ENCODE results near the gene TRIM69.
"Not testable (repeated sequence)": the region's sequence is repeated elsewhere in the genome, so short reads cannot be mapped to it uniquely, and the experiment has no call there.

The TRIM69 gene, protein sequence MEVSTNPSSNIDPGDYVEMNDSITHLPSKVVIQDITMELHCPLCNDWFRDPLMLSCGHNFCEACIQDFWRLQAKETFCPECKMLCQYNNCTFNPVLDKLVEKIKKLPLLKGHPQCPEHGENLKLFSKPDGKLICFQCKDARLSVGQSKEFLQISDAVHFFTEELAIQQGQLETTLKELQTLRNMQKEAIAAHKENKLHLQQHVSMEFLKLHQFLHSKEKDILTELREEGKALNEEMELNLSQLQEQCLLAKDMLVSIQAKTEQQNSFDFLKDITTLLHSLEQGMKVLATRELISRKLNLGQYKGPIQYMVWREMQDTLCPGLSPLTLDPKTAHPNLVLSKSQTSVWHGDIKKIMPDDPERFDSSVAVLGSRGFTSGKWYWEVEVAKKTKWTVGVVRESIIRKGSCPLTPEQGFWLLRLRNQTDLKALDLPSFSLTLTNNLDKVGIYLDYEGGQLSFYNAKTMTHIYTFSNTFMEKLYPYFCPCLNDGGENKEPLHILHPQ

DNA sequence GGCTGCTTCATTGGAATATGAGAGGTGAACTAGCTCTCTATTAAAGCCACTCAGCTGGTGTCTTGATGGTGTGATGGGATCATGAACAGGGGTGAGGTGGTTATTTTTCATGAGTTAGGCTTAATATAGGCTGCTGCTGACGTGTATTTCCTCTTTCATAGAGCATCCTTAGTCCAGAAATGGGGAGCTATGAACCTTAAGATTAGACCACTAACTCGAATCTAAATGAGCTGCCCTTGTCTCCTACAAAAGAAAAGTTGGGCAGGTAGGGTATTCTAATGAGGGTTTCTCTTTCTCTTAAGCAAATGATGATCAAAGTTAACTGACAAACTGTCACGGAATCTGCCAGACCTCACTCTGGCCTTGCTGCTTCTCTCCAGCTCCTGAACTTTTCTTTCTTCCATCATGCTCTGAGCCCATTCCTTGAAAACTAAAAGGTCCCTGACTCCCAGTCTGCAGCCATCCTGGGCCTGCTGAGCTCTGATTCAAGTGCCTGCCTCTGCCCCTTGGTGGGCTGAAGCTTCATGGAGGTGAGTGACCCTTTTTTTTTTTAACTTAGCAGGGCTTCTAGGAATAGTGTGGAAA is at the start of gene TRIM69:
Gene TRIM69 (plus strand): TSS at position 348 of the 585 bp plus-strand sequence. CDS start 177 bp downstream, at position 525.
- no peak for DNase-seq (ENCODE audit: low spot score)

DNA sequence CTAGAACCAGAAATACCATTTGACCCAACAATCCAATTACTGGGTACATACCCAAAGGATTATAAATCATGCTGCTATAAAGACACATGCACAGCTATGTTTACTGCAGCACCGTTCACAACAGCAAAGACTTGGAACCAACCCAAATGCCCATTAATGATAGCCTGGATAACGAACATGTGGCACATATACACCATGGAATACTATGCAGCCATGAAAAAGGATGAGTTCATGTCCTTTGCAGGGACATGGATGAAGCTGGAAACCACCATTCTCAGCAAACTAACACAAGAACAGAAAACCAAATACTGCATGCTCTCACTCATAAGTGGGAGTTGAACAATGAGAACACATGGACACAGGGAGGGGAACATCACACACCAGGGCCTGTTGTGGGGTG is 47.0 kb upstream of the TRIM69 start:
- DNase-seq (ENCODE audit: low spot score) = not testable (repeated sequence)

DNA sequence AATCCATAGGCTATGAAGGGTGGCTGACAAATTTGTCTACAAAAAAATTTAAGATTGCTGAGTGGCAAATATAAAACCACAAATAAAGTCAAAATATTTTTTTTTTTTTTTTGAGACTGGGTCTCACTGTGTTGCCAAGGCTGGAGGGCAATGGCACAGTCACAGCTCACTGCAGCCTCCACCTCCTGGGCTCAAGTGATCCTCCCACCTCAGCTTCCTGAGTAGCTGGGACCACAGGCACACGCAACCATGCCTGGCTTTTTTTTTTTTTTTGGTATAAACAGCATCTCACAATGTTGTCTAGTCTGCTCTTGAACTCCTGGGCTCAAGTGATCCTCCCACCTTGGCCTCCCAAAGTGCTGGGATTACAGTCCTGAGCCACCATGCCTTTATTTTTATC is 46.1 kb upstream of the TRIM69 start:
- peak; percentile 46 for DNase-seq (ENCODE audit: low spot score)

DNA sequence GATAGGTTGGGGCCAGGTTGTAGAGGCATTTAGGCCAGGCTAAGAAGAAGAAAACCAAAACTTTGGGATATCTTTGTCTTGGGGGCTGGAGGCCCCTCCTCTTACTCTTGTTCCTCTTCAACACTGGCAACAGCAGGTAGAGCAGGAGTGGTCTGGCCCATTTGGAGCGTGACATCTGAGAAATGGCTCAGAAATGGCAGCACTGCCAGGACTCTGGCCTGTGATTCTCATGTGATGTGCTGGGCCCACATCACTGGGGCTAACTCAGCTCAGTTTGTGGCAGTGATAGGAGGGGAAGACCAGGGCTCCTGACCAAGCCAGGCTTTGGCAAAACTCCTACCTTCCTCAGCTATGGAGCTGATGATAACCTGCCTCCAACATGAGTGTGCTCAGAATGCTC is 43.7 kb upstream of the TRIM69 start:
- DNase-seq (ENCODE audit: low spot score) = no peak

DNA sequence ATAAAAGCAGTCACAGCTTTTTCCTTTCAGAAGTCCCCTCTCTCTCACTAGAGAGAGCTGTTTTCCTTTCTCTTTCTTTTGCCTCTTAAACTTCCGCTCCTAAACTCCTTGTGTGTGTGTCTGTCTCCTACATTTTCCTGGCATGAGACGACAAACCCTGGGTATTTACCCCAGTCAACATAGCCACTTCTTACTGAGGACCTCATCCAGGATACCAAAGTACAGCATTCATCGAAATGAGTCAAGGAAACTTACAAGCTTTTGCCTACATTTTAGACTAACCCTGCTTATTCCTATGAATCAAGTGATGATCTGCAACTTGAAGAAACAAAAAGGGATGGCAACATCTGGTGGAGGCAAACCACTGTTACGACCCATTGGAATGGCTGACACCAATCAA is 41.9 kb upstream of the TRIM69 start:
- DNase-seq (ENCODE audit: low spot score) = no peak

DNA sequence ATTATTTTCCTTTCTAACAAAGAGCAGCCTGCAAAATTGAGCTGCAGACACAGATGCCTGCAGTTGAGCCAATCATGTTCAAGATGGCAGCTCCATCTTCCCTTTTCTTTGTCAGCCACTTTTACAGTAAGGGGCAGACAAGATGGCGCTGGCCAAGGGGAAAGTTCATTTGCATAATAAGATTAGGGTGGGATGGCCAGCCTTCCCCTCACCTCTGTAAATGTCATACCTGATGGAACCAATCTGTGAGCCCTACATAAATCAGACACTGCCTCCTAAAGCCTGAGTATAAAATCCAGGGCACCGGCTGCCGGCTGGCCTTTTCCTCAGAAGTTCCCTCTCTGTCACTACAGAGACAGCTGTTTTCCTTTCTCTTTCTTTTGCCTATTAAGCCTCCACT is 41.0 kb upstream of the TRIM69 start:
- DNase-seq (ENCODE audit: low spot score) = no peak

DNA sequence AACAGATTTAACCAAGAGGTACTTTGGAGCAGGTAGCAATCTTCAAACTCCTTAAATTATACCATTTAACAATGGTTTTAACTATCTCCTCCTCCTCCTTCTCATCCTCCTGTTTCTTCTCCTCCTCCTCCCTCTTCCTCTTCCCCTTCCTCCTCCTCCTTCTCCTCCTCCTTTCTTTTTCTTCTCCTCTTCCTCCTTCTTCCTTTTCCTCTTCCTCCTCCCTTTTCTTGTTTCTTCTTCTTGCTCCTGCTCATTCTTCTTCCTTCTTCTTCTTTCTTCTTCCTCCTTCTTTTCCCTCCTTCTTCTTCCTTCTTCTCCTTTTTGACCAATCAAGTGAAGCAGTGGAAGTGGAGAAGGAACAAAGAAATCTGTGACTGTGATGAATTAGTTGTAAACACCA is 39.3 kb upstream of the TRIM69 start:
- DNase-seq (ENCODE audit: low spot score) = no peak

DNA sequence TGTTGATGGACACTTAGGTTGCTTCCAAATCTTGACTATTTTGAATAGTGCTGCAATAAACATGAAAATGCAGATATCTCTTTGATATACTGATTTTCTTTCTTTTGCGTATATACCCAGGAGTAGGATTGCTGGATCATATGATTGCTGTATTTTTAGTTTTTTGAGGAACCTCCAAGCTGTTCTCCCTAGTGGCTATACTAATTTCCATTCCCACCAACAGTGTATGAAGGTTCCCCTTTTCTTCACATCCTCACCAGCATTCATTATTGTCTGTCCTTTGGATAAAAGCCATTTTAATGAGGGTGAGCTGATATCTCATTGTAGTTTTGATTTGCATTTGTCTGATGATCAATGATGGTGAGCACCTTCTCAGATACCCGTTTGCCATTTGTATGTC is 37.7 kb upstream of the TRIM69 start:
- no peak for DNase-seq (ENCODE audit: low spot score)

DNA sequence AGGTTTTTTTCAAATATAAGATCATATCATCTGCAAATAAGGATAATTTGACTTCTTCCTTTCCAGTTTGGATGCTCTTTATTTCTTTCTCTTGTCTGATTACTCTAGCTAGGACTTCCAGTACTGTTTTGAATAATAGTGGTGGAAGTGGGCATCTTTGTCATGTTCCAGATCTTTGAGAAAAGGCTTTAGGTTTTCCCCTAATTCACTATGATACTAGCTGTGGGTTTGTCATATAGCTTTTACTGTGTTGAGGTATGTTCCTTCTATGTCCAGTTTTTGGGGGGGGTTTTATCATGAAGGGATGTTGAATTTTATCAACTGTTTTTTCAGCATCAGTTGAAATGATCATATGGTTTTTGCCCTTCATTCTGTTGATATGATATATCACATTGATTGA is 35.7 kb upstream of the TRIM69 start:
- not testable (repeated sequence) for DNase-seq (ENCODE audit: low spot score)

DNA sequence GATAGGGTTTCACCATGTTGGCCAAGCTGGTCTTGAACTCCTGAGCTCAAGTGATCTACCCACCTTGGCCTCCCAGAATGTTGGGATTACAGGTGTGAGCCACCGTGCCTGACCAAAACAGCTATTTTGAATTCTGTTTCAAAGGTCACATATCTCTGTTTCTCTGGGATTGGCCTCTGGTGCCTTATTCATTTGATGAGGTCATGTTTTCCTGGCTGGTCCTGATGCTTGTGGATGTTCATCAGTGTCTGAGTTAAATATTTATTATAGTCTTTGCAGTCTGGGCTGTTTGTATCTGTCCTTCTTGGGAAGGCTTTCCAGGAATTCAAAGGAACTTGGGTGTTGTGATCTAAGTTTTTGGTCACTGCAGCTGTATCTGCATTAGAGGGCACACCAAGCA is 30.3 kb upstream of the TRIM69 start:
- DNase-seq (ENCODE audit: low spot score) = no peak

DNA sequence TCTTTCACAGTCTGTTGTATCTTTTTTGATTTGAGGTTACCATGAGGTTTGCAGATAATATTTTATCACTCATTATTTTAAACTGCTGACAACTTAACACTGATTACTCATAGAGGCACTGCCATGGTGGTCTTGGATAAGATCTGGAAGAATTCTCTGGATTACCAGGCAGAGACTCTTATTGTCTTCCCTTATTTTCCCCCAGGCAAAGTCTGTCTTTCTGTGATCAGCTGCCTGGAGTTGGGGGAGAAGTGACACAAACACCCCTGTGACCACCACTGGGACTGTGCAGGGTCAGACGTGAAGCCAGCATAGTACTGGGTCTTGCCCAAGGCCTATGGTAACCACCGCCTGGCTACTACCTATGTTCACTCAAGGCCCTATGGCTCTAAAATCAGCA is 29.9 kb upstream of the TRIM69 start:
- DNase-seq (ENCODE audit: low spot score) = no peak

DNA sequence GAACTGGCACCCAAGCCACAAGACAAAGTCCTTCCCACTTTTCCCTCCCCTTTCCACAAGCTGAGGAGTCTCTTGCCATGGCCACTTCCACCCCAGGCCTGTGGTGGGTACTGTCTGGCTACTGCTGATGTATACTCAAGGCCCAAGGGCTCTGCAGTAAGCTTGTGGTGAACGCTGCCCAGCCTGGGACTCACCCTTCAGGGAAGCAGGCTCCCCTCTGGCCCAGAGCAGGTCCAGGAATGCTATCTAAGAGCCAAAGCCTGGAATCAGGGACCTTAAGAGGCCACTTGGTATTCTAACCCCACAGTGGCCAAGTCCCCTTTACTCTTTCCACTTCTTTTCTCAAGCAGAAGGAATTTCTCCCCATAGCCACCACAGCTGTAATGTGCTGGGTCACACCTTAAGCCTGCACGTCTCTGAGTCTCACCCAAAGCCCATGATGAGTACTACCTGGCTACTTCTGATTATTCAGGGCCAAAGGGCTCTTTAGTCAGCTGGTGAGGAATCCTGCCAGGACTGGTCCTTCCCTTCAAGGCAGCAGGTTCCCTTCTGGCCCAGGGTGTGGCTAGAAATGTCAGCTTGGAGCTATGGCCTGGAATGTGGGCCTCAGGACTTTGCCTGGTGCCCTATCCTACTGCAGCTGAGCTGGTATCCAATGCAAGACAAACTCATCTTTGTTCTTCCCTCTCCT is 29.2 kb upstream of the TRIM69 start:
- DNase-seq (ENCODE audit: low spot score) = no peak

DNA sequence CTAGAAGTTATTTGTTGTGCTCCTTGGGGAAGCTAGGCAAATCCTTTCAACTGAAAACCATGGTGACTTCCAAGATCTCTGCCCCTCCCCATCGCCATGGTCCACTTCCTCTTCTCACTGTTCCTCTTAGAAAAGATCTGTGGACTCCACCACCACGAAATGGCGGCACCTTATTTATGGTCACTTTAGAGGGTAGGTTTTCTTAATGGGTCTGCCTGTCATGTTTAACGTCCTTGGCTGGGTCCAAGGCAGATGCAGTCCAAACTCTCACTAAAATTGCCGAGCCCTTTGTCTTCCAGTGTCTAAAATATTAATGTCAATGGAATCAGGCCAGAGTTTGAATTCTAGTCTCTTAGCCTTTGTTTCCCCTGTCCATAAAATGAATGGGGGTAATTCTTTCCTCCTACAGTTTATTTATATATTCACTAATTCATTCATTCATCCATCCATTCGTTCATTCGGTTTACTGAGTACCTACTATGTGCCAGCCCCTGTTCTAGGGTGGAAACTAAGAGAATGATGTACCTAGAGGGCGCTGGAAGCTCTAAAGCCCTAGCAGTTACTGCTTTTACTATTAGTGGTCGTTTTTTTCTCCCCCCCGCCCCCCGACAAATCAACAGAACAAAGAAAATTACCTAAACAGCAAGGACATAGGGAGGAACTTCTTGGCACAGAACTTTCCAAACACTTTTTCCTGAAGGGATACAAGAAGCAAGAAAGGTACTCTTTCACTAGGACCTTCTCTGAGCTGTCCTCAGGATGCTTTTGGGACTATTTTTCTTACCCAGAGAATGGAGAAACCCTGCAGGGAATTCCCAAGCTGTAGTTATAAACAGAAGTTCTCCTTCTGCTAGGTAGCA is 25.9 kb upstream of the TRIM69 start:
- peak; percentile 61 for DNase-seq (ENCODE audit: low spot score)

DNA sequence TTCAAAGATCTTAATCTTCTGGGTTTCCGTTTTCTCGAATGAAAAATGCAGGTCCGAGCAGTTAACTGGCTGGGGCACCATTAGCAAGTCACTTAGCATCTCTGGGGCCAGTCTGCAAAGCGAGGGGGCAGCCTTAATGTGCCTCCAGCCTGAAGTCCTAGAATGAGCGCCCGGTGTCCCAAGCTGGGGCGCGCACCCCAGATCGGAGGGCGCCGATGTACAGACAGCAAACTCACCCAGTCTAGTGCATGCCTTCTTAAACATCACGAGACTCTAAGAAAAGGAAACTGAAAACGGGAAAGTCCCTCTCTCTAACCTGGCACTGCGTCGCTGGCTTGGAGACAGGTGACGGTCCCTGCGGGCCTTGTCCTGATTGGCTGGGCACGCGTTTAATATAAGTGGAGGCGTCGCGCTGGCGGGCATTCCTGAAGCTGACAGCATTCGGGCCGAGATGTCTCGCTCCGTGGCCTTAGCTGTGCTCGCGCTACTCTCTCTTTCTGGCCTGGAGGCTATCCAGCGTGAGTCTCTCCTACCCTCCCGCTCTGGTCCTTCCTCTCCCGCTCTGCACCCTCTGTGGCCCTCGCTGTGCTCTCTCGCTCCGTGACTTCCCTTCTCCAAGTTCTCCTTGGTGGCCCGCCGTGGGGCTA is 25.1 kb upstream of the TRIM69 start, which contains the start of the genes B2M and PATL2:
Gene B2M (plus strand): TSS at position 422 of the 647 bp plus-strand sequence. CDS start 30 bp downstream, at position 452.
Gene PATL2 (minus strand): TSS at position 228 of the 647 bp plus-strand sequence. CDS start 34,833 bp downstream, outside the sequence.
- peak; percentile 98 for DNase-seq (ENCODE audit: low spot score)

DNA sequence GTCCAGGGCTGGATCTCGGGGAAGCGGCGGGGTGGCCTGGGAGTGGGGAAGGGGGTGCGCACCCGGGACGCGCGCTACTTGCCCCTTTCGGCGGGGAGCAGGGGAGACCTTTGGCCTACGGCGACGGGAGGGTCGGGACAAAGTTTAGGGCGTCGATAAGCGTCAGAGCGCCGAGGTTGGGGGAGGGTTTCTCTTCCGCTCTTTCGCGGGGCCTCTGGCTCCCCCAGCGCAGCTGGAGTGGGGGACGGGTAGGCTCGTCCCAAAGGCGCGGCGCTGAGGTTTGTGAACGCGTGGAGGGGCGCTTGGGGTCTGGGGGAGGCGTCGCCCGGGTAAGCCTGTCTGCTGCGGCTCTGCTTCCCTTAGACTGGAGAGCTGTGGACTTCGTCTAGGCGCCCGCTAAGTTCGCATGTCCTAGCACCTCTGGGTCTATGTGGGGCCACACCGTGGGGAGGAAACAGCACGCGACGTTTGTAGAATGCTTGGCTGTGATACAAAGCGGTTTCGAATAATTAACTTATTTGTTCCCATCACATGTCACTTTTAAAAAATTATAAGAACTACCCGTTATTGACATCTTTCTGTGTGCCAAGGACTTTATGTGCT is 24.5 kb upstream of the TRIM69 start:
- DNase-seq (ENCODE audit: low spot score) = peak; percentile 62

DNA sequence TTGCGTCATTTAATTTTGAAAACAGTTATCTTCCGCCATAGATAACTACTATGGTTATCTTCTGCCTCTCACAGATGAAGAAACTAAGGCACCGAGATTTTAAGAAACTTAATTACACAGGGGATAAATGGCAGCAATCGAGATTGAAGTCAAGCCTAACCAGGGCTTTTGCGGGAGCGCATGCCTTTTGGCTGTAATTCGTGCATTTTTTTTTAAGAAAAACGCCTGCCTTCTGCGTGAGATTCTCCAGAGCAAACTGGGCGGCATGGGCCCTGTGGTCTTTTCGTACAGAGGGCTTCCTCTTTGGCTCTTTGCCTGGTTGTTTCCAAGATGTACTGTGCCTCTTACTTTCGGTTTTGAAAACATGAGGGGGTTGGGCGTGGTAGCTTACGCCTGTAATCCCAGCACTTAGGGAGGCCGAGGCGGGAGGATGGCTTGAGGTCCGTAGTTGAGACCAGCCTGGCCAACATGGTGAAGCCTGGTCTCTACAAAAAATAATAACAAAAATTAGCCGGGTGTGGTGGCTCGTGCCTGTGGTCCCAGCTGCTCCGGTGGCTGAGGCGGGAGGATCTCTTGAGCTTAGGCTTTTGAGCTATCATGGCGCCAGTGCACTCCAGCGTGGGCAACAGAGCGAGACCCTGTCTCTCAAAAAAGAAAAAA is 23.9 kb upstream of the TRIM69 start:
- peak; percentile 79 for DNase-seq (ENCODE audit: low spot score)

DNA sequence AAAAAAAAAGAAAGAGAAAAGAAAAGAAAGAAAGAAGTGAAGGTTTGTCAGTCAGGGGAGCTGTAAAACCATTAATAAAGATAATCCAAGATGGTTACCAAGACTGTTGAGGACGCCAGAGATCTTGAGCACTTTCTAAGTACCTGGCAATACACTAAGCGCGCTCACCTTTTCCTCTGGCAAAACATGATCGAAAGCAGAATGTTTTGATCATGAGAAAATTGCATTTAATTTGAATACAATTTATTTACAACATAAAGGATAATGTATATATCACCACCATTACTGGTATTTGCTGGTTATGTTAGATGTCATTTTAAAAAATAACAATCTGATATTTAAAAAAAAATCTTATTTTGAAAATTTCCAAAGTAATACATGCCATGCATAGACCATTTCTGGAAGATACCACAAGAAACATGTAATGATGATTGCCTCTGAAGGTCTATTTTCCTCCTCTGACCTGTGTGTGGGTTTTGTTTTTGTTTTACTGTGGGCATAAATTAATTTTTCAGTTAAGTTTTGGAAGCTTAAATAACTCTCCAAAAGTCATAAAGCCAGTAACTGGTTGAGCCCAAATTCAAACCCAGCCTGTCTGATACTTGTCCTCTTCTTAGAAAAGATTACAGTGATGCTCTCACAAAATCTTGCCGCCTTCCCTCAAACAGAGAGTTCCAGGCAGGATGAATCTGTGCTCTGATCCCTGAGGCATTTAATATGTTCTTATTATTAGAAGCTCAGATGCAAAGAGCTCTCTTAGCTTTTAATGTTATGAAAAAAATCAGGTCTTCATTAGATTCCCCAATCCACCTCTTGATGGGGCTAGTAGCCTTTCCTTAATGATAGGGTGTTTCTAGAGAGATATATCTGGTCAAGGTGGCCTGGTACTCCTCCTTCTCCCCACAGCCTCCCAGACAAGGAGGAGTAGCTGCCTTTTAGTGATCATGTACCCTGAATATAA is 23.0 kb upstream of the TRIM69 start:
- DNase-seq (ENCODE audit: low spot score) = no peak

DNA sequence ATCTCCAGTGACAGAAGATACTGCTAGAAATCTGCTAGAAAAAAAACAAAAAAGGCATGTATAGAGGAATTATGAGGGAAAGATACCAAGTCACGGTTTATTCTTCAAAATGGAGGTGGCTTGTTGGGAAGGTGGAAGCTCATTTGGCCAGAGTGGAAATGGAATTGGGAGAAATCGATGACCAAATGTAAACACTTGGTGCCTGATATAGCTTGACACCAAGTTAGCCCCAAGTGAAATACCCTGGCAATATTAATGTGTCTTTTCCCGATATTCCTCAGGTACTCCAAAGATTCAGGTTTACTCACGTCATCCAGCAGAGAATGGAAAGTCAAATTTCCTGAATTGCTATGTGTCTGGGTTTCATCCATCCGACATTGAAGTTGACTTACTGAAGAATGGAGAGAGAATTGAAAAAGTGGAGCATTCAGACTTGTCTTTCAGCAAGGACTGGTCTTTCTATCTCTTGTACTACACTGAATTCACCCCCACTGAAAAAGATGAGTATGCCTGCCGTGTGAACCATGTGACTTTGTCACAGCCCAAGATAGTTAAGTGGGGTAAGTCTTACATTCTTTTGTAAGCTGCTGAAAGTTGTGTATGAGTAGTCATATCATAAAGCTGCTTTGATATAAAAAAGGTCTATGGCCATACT is 21.1 kb upstream of the TRIM69 start:
- no peak for DNase-seq (ENCODE audit: low spot score)
